Muscle layer of colon (tissue), 2 donors: ENCODE data around the gene TNRC6A.
"Not testable (repeated sequence)": the region's sequence is repeated elsewhere in the genome, so short reads cannot be mapped to it uniquely, and the experiment has no call there.

Source experiments
- H3K27ac ChIP-seq: one replicate; pipeline ENCODE4 v1.7.0; 2013; ENCODE audit warnings: low read depth, mild to moderate bottlenecking, low read length, moderate library complexity
- H3K27me3 ChIP-seq, 2 donors: one replicate each; pipeline ENCODE4 v1.7.0; 2013; ENCODE audit warnings: low read length in 2 of 2, mild to moderate bottlenecking in 2 of 2; ENCODE audit not compliant: insufficient read depth in 2 of 2, control insufficient read depth in 1 of 2
- H3K36me3 ChIP-seq: one replicate; pipeline ENCODE4 v1.7.0; 2013; ENCODE audit warnings: mild to moderate bottlenecking, low read length; ENCODE audit not compliant: insufficient read depth
- H3K4me1 ChIP-seq: one replicate; pipeline ENCODE4 v1.7.0; 2013; ENCODE audit warnings: mild to moderate bottlenecking, low read length; ENCODE audit not compliant: insufficient read depth
- H3K4me3 ChIP-seq, 2 donors: one replicate each; pipeline ENCODE4 v1.7.0; 2013; ENCODE audit warnings: low read length in 2 of 2, low read depth in 1 of 2, mild to moderate bottlenecking in 1 of 2, moderate library complexity in 1 of 2
- H3K9ac ChIP-seq: one replicate; pipeline ENCODE4 v1.7.0; 2013; ENCODE audit warnings: low read length
- H3K9me3 ChIP-seq: one replicate; pipeline ENCODE4 v1.7.0; 2013; ENCODE audit warnings: mild to moderate bottlenecking, low read length
- donor health status: abdominal sarcoma.
- donor health status: Adenocarcinoma of cecum.

Gene TNRC6A

DNA sequence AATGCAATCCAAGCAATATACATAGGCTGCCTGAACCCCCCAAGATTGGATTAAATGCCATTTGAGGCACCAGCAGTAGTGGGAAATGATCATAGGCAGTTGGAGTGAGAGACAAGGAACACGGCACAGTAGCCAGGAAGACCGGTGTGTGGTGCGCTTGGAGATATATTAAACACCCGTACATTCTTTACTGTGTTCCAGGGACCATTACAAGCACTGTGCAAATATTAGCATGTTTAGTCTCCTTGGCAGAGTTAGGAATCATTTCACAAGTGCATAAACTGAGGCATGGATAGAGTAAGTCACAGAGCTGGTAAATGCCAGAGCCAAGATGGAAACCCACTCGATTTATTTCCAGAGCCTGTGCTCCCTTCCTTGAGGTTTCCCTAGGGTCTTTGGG lies 31.1 kb upstream of the TNRC6A start:
- Histone ChIP-seq H3K9me3 (no peaks in the 10 kb centered on the region), H3K9ac (no peak overlapping the region), H3K27ac (no peak overlapping the region), H3K27me3 (no peaks in the 10 kb centered on the region), H3K4me1 (peaks cover 21% of the 10 kb centered on the region), H3K36me3 (no peaks in the 10 kb centered on the region), H3K4me3 (no peak overlapping the region)

DNA sequence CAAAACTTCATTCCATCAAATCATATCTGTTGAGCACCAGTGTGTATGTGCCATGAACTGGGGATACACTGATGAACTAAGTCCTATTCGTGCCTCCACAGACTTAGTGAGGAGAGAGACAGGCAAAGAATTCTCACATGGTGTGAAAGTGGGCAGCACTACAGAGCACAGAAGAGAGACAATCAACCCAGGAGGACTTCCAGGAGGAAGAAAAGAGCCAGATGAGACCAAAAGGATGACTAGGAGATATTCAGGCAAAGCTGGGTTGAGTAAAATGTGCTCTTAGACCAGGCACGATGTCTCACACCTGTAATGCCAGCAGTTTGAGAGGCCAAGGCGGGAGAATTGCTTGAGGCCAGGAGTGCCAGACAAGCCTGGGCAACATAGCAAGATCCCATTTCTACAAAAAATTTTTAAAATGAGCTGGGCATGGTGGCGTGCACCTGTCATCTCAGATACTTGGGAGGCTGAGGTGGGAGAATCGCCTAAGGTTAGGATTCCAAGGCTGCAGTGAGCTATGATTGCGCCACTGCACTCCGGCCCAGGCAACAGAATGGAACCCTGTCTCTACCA lies 30.2 kb upstream of the TNRC6A start:
- Histone ChIP-seq H3K27ac (no peak overlapping the region), H3K9ac (no peak overlapping the region), H3K4me3 (no peak overlapping the region), H3K27me3 (no peaks in the 10 kb centered on the region), H3K9me3 (no peaks in the 10 kb centered on the region), H3K4me1 (peaks cover 21% of the 10 kb centered on the region), H3K36me3 (no peaks in the 10 kb centered on the region)

GRCh38 chr16:24700549-24701392 lies 28.7 kb upstream of the TNRC6A start:
- Histone ChIP-seq H3K4me3 (no peak overlapping the region), H3K4me1 (peaks cover 25% of the 10 kb centered on the region), H3K9ac (no peak overlapping the region), H3K9me3 (no peaks in the 10 kb centered on the region), H3K36me3 (no peaks in the 10 kb centered on the region), H3K27me3 (no peaks in the 10 kb centered on the region), H3K27ac (peak overlapping the region; percentile 47)

GRCh38 chr16:24701521-24701951 lies 27.9 kb upstream of the TNRC6A start:
- H3K9ac ChIP-seq = no peak overlapping the region
- H3K4me3 ChIP-seq = no peak overlapping the region

GRCh38 chr16:24707760-24708159 lies 21.7 kb upstream of the TNRC6A start:
- H3K4me3 ChIP-seq = not testable (repeated sequence)

More at GRCh38 chr16:24701521-24701951, 27.9 kb upstream of the TNRC6A start:
- Histone ChIP-seq H3K36me3 (no peaks in the 10 kb centered on the region), H3K27ac (peak overlapping the region; percentile 19), H3K27me3 (no peaks in the 10 kb centered on the region), H3K9me3 (no peaks in the 10 kb centered on the region), H3K4me1 (peaks cover 25% of the 10 kb centered on the region)

GRCh38 chr16:24713379-24713778 lies 16.1 kb upstream of the TNRC6A start:
- no peak overlapping the region for H3K4me3 ChIP-seq
- H3K9me3 ChIP-seq = no peaks in the 10 kb centered on the region
- H3K36me3 ChIP-seq = no peaks in the 10 kb centered on the region
- H3K9ac ChIP-seq = no peak overlapping the region
- H3K4me1 ChIP-seq = peaks cover 5% of the 10 kb centered on the region
- no peak overlapping the region for H3K27ac ChIP-seq
- H3K27me3 ChIP-seq = no peaks in the 10 kb centered on the region

More at GRCh38 chr16:24707760-24708159, 21.7 kb upstream of the TNRC6A start:
- not testable (repeated sequence) for H3K4me1 ChIP-seq, H3K9ac ChIP-seq, H3K27me3 ChIP-seq, H3K36me3 ChIP-seq, H3K9me3 ChIP-seq, H3K27ac ChIP-seq

- no peak overlapping the region for H3K27ac ChIP-seq
- no peak overlapping the region for H3K4me3 ChIP-seq
- H3K36me3 ChIP-seq = no peaks in the 10 kb centered on the region
- H3K9me3 ChIP-seq = no peaks in the 10 kb centered on the region
- H3K9ac ChIP-seq = no peak overlapping the region
- no peaks in the 10 kb centered on the region for H3K27me3 ChIP-seq
- peaks cover 5% of the 10 kb centered on the region for H3K4me1 ChIP-seq
These were observed 12.0 kb upstream of the TNRC6A start for GRCh38 chr16:24717411-24717810.

DNA sequence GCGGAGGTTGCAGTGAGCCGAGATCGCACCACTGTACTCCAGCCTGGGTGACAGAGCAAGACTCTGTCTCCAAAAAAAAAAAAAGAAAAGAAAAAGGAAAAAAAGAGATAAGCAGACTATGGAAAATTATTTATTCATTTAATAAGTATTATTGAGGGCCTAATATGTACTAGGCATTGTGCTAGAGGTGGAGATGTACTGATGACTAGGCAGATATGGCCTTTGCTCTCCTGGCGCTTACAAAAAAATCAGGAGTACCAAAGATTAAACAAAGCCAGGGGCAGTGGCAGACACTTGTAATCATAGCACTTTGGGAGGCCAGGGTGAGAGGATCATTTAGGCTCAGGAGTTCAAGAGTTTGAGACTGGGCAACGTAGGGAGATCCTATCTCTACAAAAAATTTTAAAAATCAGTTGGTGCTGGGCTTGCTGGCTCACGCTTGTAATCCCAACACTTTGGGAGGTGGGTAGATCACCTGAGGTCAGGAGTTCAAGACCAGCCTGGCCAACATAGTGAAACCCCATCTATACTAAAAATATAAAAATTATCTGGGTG lies 10.4 kb upstream of the TNRC6A start:
- Histone ChIP-seq H3K9ac (no peak overlapping the region), H3K9me3 (no peaks in the 10 kb centered on the region), H3K36me3 (no peaks in the 10 kb centered on the region), H3K27ac (no peak overlapping the region), H3K27me3 (no peaks in the 10 kb centered on the region), H3K4me3 (no peak overlapping the region), H3K4me1 (peaks cover 5% of the 10 kb centered on the region)

DNA sequence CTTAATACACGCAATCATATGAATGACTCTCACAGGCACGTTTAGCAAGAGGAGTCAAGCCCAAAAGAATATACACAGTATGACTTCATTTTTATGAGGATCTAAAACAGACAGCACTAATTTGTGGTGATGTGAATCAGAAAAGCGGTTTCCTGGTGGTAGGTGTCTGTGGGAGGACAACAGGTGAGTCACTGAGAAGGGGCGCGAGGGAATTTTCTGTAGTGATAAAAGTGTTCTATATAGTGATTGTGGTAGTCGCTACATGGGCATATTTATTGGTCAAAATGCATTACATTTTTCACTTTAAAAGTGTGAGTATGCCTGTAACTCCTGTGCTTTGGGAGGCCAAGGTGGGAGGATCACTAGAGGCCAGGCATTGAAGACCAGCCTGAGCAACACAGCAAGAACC lies 7.6 kb upstream of the TNRC6A start:
- no peaks in the 10 kb centered on the region for H3K36me3 ChIP-seq
- H3K4me1 ChIP-seq = peaks cover 5% of the 10 kb centered on the region
- H3K4me3 ChIP-seq = no peak overlapping the region
- no peak overlapping the region for H3K9ac ChIP-seq
- H3K27ac ChIP-seq = no peak overlapping the region
- H3K27me3 ChIP-seq = no peaks in the 10 kb centered on the region
- no peaks in the 10 kb centered on the region for H3K9me3 ChIP-seq

- no peaks in the 10 kb centered on the region for H3K27me3 ChIP-seq
- H3K4me3 ChIP-seq = no peak overlapping the region
- H3K9me3 ChIP-seq = no peaks in the 10 kb centered on the region
- no peak overlapping the region for H3K27ac ChIP-seq
- H3K9ac ChIP-seq = no peak overlapping the region
- H3K36me3 ChIP-seq = no peaks in the 10 kb centered on the region
- H3K4me1 ChIP-seq = no peaks in the 10 kb centered on the region
These were observed 5.8 kb upstream of the TNRC6A start for GRCh38 chr16:24723663-24724062.

DNA sequence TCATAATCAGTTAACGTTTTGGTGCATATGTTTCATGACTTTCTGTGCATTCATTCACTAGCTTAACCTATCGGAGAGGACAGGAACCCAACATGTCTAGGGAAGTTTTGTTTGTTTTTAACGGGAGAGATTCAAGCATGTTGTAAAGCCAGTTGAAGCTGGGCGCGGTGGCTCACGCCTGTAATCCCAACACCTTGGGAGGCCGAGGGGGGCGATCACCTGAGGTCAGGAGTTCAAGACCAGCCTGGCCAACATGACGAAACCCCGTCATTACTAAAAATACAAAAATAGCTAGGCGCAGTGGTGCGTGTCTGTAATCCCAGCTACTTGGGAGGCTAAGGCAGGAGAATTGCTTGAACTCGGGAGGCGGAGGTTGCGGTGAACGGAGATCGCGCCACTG lies 1.4 kb upstream of the TNRC6A start:
- Histone ChIP-seq H3K9me3 (no peaks in the 10 kb centered on the region), H3K9ac (no peak overlapping the region), H3K4me1 (peaks cover 20% of the 10 kb centered on the region), H3K36me3 (peaks cover 4% of the 10 kb centered on the region), H3K27me3 (no peaks in the 10 kb centered on the region), H3K27ac (no peak overlapping the region), H3K4me3 (no peak overlapping the region)
